B cell (primary cell): ENCODE results near the gene RARB. TPM values are rescaled to one million over a fixed set of nuclear protein-coding genes. Genes with fewer than 3 reads are reported as not detected.

ENCODE experiments used
- ATAC-seq: fragments of 200-7000 bp; cut with Tn5 transposase; one replicate; pipeline ENCODE4 v1.10.0; 2021; ENCODE audit warnings: low read depth, mild to moderate bottlenecking, moderate number of reproducible peaks, moderate library complexity
- CTCF ChIA-PET: fragments of 350-600 bp; sonication (Branson Sonifier 250); formaldehyde crosslinking; loops from one replicate; lab custom pipeline; 2021; ENCODE audit warnings: antibody characterized with exemption, inconsistent platforms; lab: Charles Lee
- POLR2A ChIA-PET: fragments of 350-600 bp; sonication (Branson Sonifier 250); formaldehyde crosslinking; loops from one replicate; lab custom pipeline; 2021; ENCODE audit warnings: antibody characterized with exemption; lab: Charles Lee
- DNase-seq: peaks from one replicate; pipeline ENCODE4 v3.0.0; 2013
- H2AFZ ChIP-seq: 2 replicates; pipeline ENCODE4 v1.6.1; 2012; ENCODE audit warnings: mild to moderate bottlenecking, low read depth, low read length; ENCODE audit not compliant: insufficient read depth, poor library complexity, severe bottlenecking
- H3K27ac ChIP-seq, 2 donors: 1 replicate in 1 of 2; 2 replicates in 1 of 2; pipeline ENCODE4 v1.5.1; 2012 to 2013; ENCODE audit warnings: low read length in 2 of 2, mild to moderate bottlenecking in 2 of 2, moderate library complexity in 1 of 2
- H3K27me3 ChIP-seq, 4 experiments: fragments of 200-600 bp in 1 of 4; sonication (generic) in 1 of 4; replicated peaks in 1 of 4; 1 replicate in 2 of 4; 2 replicates in 2 of 4; pipeline versions ENCODE4 v1.6.1 to v1.7.0; 2013 to 2016; ENCODE audit warnings: low read length in 3 of 4, mild to moderate bottlenecking in 2 of 4, mixed read lengths in 1 of 4, moderate library complexity in 1 of 4; ENCODE audit not compliant: insufficient read depth in 4 of 4, control insufficient read depth in 3 of 4; ENCODE audit errors: control extremely low read depth in 1 of 4
- H3K36me3 ChIP-seq, 2 experiments: replicated peaks in 1 of 2; 1 replicate in 1 of 2; 2 replicates in 1 of 2; pipeline versions ENCODE4 v1.6.1 to v1.7.1; 2013; ENCODE audit warnings: low read length in 1 of 2; ENCODE audit not compliant: insufficient read depth in 2 of 2, control insufficient read depth in 1 of 2; ENCODE audit errors: control extremely low read depth in 1 of 2, extremely low read depth in 1 of 2
- H3K4me1 ChIP-seq, 2 donors: fragments of 200-600 bp in 1 of 2; sonication (generic) in 1 of 2; 1 replicate in 1 of 2; 2 replicates in 1 of 2; pipeline versions ENCODE4 v1.5.1 to v1.6.1; 2013 to 2017; ENCODE audit warnings: low read length in 2 of 2; ENCODE audit not compliant: control insufficient read depth in 2 of 2, insufficient read depth in 2 of 2
- H3K4me2 ChIP-seq: replicated peaks from 2 replicates; pipeline ENCODE3; 2012; ENCODE audit warnings: mild to moderate bottlenecking, low read depth, low read length; ENCODE audit not compliant: poor library complexity, severe bottlenecking
- H3K4me3 ChIP-seq, 5 experiments: fragments of 200-600 bp in 1 of 5; sonication (generic) in 1 of 5; 1 replicate in 3 of 5; 2 replicates in 2 of 5; pipeline versions ENCODE4 v1.5.1 to v1.7.0; 2011 to 2016; ENCODE audit warnings: low read length in 4 of 5, mild to moderate bottlenecking in 4 of 5, low read depth in 2 of 5, control low read depth in 1 of 5, moderate library complexity in 1 of 5; ENCODE audit not compliant: insufficient read depth in 1 of 5; ENCODE audit errors: control extremely low read depth in 1 of 5, extremely low read depth in 1 of 5
- H3K79me2 ChIP-seq: fragments of 200-600 bp; sonication (generic); one replicate; pipeline ENCODE4 v1.6.0; 2016; ENCODE audit warnings: low read length; ENCODE audit not compliant: control insufficient read depth, insufficient read depth
- H3K9ac ChIP-seq: fragments of 200-600 bp; sonication (generic); 2 replicates; pipeline ENCODE4 v1.6.1; 2017; ENCODE audit warnings: mild to moderate bottlenecking, low read length, moderate library complexity
- H3K9me3 ChIP-seq, 3 donors: one replicate each; pipeline versions ENCODE4 v1.6.1 to v1.7.1; 2013; ENCODE audit warnings: low read length in 2 of 3; ENCODE audit not compliant: control insufficient read depth in 2 of 3, insufficient read depth in 1 of 3; ENCODE audit errors: control extremely low read depth in 1 of 3
- H4K20me1 ChIP-seq: 2 replicates; pipeline ENCODE4 v1.6.0; 2012; ENCODE audit warnings: mild to moderate bottlenecking, low read length; ENCODE audit not compliant: insufficient read depth, control insufficient read depth, poor library complexity, severe bottlenecking
- H3K27ac Mint-ChIP-seq: one replicate; pipeline ENCODE4 v1.8.0; 2021; ENCODE audit warnings: mixed read lengths
- H3K27me3 Mint-ChIP-seq: one replicate; pipeline ENCODE4 v1.8.0; 2021; ENCODE audit warnings: mixed read lengths
- H3K4me1 Mint-ChIP-seq: one replicate; pipeline ENCODE4 v1.8.0; 2021; ENCODE audit warnings: mixed read lengths
- H3K4me3 Mint-ChIP-seq: one replicate; pipeline ENCODE4 v1.8.0; 2021; ENCODE audit warnings: mixed read lengths
- H3K9me3 Mint-ChIP-seq: one replicate; pipeline ENCODE4 v1.8.0; 2022; ENCODE audit warnings: mixed read lengths; ENCODE audit not compliant: insufficient read depth
- CTCF ChIP-seq: fragments of 200-600 bp; IDR thresholded peaks from one replicate; pipeline ENCODE4 v1.8.0; 2022; ENCODE audit warnings: antibody characterized with exemption, mild to moderate bottlenecking
- EZH2 ChIP-seq: IDR thresholded peaks from 2 replicates; pipeline ENCODE4 v1.6.1; 2012; ENCODE audit warnings: borderline replicate concordance, low read depth, mild to moderate bottlenecking, moderate library complexity, low read length; ENCODE audit not compliant: insufficient read depth, poor library complexity, severe bottlenecking
- WGBS: methylation state at CpG from one replicate; pipeline ENCODE4 v1.1.5; 2013; ENCODE audit warnings: missing lambda C conversion rate; ENCODE audit not compliant: insufficient coverage; 5-methylcytosine and 5-hydroxymethylcytosine counted together
- intact Hi-C: fragments of 100-400 bp; cut with micrococcal nuclease; formaldehyde crosslinking; loops from one replicate; pipeline ENCODE4 v1.10.0; 2022
- polyA plus RNA-seq: library from polyadenylated mRNA; depleted of rRNA; stranded (reverse); fragments of >200 nt; gene quantifications from 2 replicates; pipeline ENCODE4 v1.2.3, GENCODE V29; 2012
- total RNA-seq, 2 donors: library from RNA; stranded (reverse); fragments of 120-200 nt in 1 of 2; gene quantifications; 1 replicate in 1 of 2; 2 replicates in 1 of 2; pipeline versions ENCODE4 v1.2.3 to v1.2.4, GENCODE V29; 2013 to 2022

Gene RARB
- total and polyA plus RNA-seq, 2 donors (not counting 1 experiment from before 2014, with no cell fraction given) = not detected

- H3K27ac ChIP-seq = no peak overlapping the region
- H3K27me3 ChIP-seq = peaks cover 0 to 5% (median 3%) of the 10 kb centered on the region in 4 experiments
- H3K9ac ChIP-seq = no peak overlapping the region
- no peak overlapping the region for H3K4me2 ChIP-seq
- Mint-ChIP-seq H3K9me3 (no peaks in the 10 kb centered on the region), H3K4me1 (no peaks in the 10 kb centered on the region), H3K27ac (no peak overlapping the region), H3K27me3 (peaks cover 13% of the 10 kb centered on the region), H3K4me3 (no peak overlapping the region)
- H3K79me2 ChIP-seq = no peaks in the 10 kb centered on the region
- H4K20me1 ChIP-seq = no peaks in the 10 kb centered on the region
- WGBS = no CpG with 5 or more reads among the region's 2 CpGs
- ATAC-seq (no peak), DNase-seq (no peak)
- H3K4me1 ChIP-seq = no peaks in the 10 kb centered on the region
- CTCF ChIA-PET = no interaction called here
- POLR2A ChIA-PET = no interaction called here
- TF ChIP-seq EZH2 = no peak
- intact Hi-C loops = no loop called here
- H3K4me3 ChIP-seq = no peak overlapping the region
- H2AFZ ChIP-seq = no peak overlapping the region
- H3K9me3 ChIP-seq = no peaks in the 10 kb centered on the region
- no peaks in the 10 kb centered on the region for H3K36me3 ChIP-seq
Measured at GRCh38 chr3:25421747-25422146, 6.3 kb upstream of the RARB start.

- no peaks in the 10 kb centered on the region for H3K9me3 Mint-ChIP-seq
- Histone ChIP-seq H4K20me1 (no peaks in the 10 kb centered on the region), H2AFZ (no peak overlapping the region), H3K4me2 (no peak overlapping the region), H3K27ac (no peak overlapping the region), H3K79me2 (no peaks in the 10 kb centered on the region), H3K4me1 (no peaks in the 10 kb centered on the region), H3K27me3 (peaks cover 0 to 23% (median 11%) of the 10 kb centered on the region in 4 experiments), H3K9me3 (no peaks in the 10 kb centered on the region), H3K4me3 (no peak overlapping the region), H3K36me3 (no peaks in the 10 kb centered on the region), H3K9ac (no peak overlapping the region)
- no peak for ATAC-seq
- peaks cover 3% of the 10 kb centered on the region for H3K4me1 Mint-ChIP-seq
- DNase-seq = no peak
- H3K4me3 Mint-ChIP-seq = no peak overlapping the region
- intact Hi-C loops = no loop called here
- ChIA-PET POLR2A (no interaction called here), CTCF (no interaction called here)
- peaks cover 27% of the 10 kb centered on the region for H3K27me3 Mint-ChIP-seq
- TF ChIP-seq CTCF (no peak), EZH2 (no peak)
- no peak overlapping the region for H3K27ac Mint-ChIP-seq
- WGBS = 92% methylated on average over 8 of the region's 9 CpGs
Measured at GRCh38 chr3:25423780-25424588, 4.1 kb upstream of the RARB start.
